CD4-positive, alpha-beta T cell treated with Interleukin-6 for 4 hours (primary cell): Measurements from ENCODE around the gene TH.
A peak's percentile ranks its signal among the peaks of the same experiment; 100 is the strongest.

Experiments used
- DNase-seq: peaks from one replicate; pipeline ENCODE4 v3.0.0-alpha.2; 2020; ENCODE audit warnings: mixed read lengths

The TH gene

GRCh38 chr11:2158296-2158737 lies 13.3 kb downstream of the TH start:
- no peak for DNase-seq

GRCh38 chr11:2157294-2158040 lies 14.1 kb downstream of the TH start:
- DNase-seq, result no peak

- peak; percentile 57 for DNase-seq
Measured at GRCh38 chr11:2156416-2157182, 15.0 kb downstream of the TH start.

- no peak for DNase-seq
Measured at GRCh38 chr11:2155511-2155910, 16.1 kb downstream of the TH start.

- DNase-seq, result no peak
Measured at GRCh38 chr11:2154889-2155288, 16.7 kb downstream of the TH start.

GRCh38 chr11:2154195-2154585 lies 17.4 kb downstream of the TH start:
- no peak for DNase-seq

GRCh38 chr11:2153581-2154194 lies 17.9 kb downstream of the TH start:
- DNase-seq, result no peak

GRCh38 chr11:2151500-2152257 lies 19.9 kb downstream of the TH start:
- peak; percentile 83 for DNase-seq

GRCh38 chr11:2149864-2150847 lies 21.5 kb downstream of the TH start:
- no peak for DNase-seq

GRCh38 chr11:2149460-2149859 lies 22.2 kb downstream of the TH start:
- DNase-seq, result no peak

GRCh38 chr11:2148595-2148994 lies 23.0 kb downstream of the TH start:
- DNase-seq, result no peak

GRCh38 chr11:2147391-2147790 lies 24.2 kb downstream of the TH start:
- no peak for DNase-seq

GRCh38 chr11:2146051-2146450 lies 25.6 kb downstream of the TH start:
- no peak for DNase-seq

GRCh38 chr11:2144544-2145248 lies 26.9 kb downstream of the TH start:
- no peak for DNase-seq

GRCh38 chr11:2143799-2144543 lies 27.6 kb downstream of the TH start:
- DNase-seq, result no peak

- DNase-seq, result no peak
Measured at GRCh38 chr11:2143477-2143798, 28.2 kb downstream of the TH start.

- no peak for DNase-seq
Measured at GRCh38 chr11:2142762-2143202, 28.8 kb downstream of the TH start.

GRCh38 chr11:2142300-2142759 lies 29.3 kb downstream of the TH start:
- no peak for DNase-seq

- no peak for DNase-seq
Measured at GRCh38 chr11:2140411-2141400, 30.9 kb downstream of the TH start.
